PC-9 (cell line): ENCODE results near the gene CMSS1.

Experiments
- EZH2 ChIP-seq: fragments of 200-600 bp; sonication (generic); IDR thresholded peaks from 2 replicates; pipeline ENCODE4 v1.8.0; 2017; ENCODE audit warnings: antibody characterized with exemption, low read depth
- TF ChIP-seq, protein P1 (sequence below): fragments of 200-600 bp; sonication (generic); conservative IDR thresholded peaks from 2 replicates; pipeline ENCODE4 v1.6.1; 2017; ENCODE audit warnings: mixed run types, antibody characterized with exemption, mild to moderate bottlenecking, moderate library complexity

DNA sequence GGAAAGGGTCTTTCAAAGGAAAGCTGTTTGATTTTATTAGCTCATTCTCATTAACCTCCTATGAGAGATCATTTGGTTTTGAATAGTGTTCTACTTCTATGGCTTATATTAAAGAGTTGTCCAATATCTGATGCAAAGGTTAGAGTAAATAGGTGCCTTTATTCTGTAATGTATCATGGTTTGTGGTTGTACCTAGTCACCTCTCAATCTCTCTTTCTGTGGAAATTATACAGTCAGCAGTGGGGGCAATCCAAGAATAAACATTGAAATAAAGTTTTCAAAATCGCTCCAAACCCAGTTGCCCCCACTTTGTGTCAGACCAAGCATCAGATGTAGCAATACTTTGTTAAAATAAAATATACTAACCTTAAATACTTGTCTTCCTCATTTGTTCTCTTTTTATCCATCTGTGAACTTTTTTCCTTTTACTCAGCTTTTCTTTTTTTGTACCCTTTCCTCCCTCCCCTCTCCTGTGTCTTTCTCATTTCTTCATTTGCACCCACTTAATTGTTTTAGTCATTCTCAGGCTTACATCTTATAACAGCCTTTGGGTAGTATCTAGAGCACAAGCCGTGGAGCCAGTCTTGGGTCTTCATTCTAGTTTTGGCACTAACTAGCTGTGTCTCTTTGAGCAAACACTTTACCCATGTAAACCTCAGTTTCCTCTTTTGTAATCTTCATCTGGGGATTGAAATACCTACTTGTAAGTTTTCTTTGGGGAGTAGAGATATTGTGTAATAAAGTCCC lies 16.7 kb downstream of the CMSS1 start:
- TF ChIP-seq, protein P1, sequence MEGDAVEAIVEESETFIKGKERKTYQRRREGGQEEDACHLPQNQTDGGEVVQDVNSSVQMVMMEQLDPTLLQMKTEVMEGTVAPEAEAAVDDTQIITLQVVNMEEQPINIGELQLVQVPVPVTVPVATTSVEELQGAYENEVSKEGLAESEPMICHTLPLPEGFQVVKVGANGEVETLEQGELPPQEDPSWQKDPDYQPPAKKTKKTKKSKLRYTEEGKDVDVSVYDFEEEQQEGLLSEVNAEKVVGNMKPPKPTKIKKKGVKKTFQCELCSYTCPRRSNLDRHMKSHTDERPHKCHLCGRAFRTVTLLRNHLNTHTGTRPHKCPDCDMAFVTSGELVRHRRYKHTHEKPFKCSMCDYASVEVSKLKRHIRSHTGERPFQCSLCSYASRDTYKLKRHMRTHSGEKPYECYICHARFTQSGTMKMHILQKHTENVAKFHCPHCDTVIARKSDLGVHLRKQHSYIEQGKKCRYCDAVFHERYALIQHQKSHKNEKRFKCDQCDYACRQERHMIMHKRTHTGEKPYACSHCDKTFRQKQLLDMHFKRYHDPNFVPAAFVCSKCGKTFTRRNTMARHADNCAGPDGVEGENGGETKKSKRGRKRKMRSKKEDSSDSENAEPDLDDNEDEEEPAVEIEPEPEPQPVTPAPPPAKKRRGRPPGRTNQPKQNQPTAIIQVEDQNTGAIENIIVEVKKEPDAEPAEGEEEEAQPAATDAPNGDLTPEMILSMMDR = no peak
- no peak for TF ChIP-seq EZH2
